ENCODE measurements around the gene SLC35A5.
"Not testable (repeated sequence)": the region's sequence is repeated elsewhere in the genome, so short reads cannot be mapped to it uniquely, and the experiment has no call there.

The SLC35A5 gene

GRCh38 chr3:112561734-112562529 is at the start of gene SLC35A5, which contains the start of gene ATG3:
Gene SLC35A5 (plus strand): TSS chr3:112562045. CDS start chr3:112563404, 1,359 bp downstream.
Gene ATG3 (minus strand): TSS chr3:112561962. CDS start chr3:112561528, 434 bp downstream.
- peak; percentile 99 for DNase-seq

GRCh38 chr3:112512320-112512719 is 49.5 kb upstream of the SLC35A5 start:
- DNase-seq: no peak

- DNase-seq: peak; percentile 40
Observed at GRCh38 chr3:112514527-112515128, 47.2 kb upstream of the SLC35A5 start.

GRCh38 chr3:112518970-112519369 is 42.9 kb upstream of the SLC35A5 start:
- not testable (repeated sequence) for DNase-seq

- DNase-seq: no peak
Observed at GRCh38 chr3:112519424-112520001, 42.3 kb upstream of the SLC35A5 start.

GRCh38 chr3:112524127-112524526 is 37.7 kb upstream of the SLC35A5 start:
- DNase-seq: not testable (repeated sequence)

- no peak for DNase-seq
Observed at GRCh38 chr3:112530573-112530972, 31.3 kb upstream of the SLC35A5 start.

- DNase-seq: no peak
Observed at GRCh38 chr3:112531358-112531781, 30.5 kb upstream of the SLC35A5 start.

- DNase-seq: no peak
Observed at GRCh38 chr3:112539825-112540650, 21.8 kb upstream of the SLC35A5 start.

- no peak for DNase-seq
Observed at GRCh38 chr3:112546216-112546759, 15.6 kb upstream of the SLC35A5 start.

GRCh38 chr3:112550859-112551258 is 11.0 kb upstream of the SLC35A5 start:
- no peak for DNase-seq

GRCh38 chr3:112555535-112556170 is 6.2 kb upstream of the SLC35A5 start:
- no peak for DNase-seq

- DNase-seq: no peak
Observed at GRCh38 chr3:112557976-112558375, 3.9 kb upstream of the SLC35A5 start.

- no peak for DNase-seq
Observed at GRCh38 chr3:112560307-112560706, 1.5 kb upstream of the SLC35A5 start.

- peak; percentile 88 for DNase-seq
Observed at GRCh38 chr3:112560721-112561483, 943 bp upstream of the SLC35A5 start.

- peak; percentile 83 for DNase-seq
Observed at GRCh38 chr3:112561484-112561733, 436 bp upstream of the SLC35A5 start.

GRCh38 chr3:112564247-112564939 is 2.5 kb downstream of the SLC35A5 start:
- DNase-seq: not testable (repeated sequence)

- no peak for DNase-seq
Observed at GRCh38 chr3:112564940-112565305, 3.1 kb downstream of the SLC35A5 start.

- no peak for DNase-seq
Observed at GRCh38 chr3:112568642-112569041, 6.8 kb downstream of the SLC35A5 start.

GRCh38 chr3:112569265-112569664 is 7.4 kb downstream of the SLC35A5 start:
- DNase-seq: no peak

GRCh38 chr3:112572701-112573100 is 10.9 kb downstream of the SLC35A5 start:
- DNase-seq: no peak

Data from activated CD4-positive, alpha-beta T cell treated with anti-CD3 and anti-CD28 coated beads for 48 hours (primary cell).